ENCODE measurements around the gene SRRM1.
A peak's percentile ranks its signal among the peaks of the same experiment; 100 is the strongest.
"Not testable (repeated sequence)": the region's sequence is repeated elsewhere in the genome, so short reads cannot be mapped to it uniquely, and the experiment has no call there.

The SRRM1 gene

GRCh38 chr1:24648919-24649318 lies 5.8 kb downstream of the SRRM1 start:
- no peak for DNase-seq

- no peak for DNase-seq
Measured at GRCh38 chr1:24652382-24652781, 9.3 kb downstream of the SRRM1 start.

- DNase-seq, result no peak
Measured at GRCh38 chr1:24654010-24654409, 10.9 kb downstream of the SRRM1 start.

- no peak for DNase-seq
Measured at GRCh38 chr1:24656046-24656445, 12.9 kb downstream of the SRRM1 start.

GRCh38 chr1:24657781-24658180 lies 14.7 kb downstream of the SRRM1 start:
- DNase-seq, result no peak

GRCh38 chr1:24659166-24659904 lies 16.2 kb downstream of the SRRM1 start:
- DNase-seq, result no peak

- DNase-seq, result no peak
Measured at GRCh38 chr1:24659993-24660665, 17.0 kb downstream of the SRRM1 start.

- DNase-seq, result no peak
Measured at GRCh38 chr1:24664507-24665033, 21.5 kb downstream of the SRRM1 start.

- no peak for DNase-seq
Measured at GRCh38 chr1:24666794-24667193, 23.7 kb downstream of the SRRM1 start.

- not testable (repeated sequence) for DNase-seq
Measured at GRCh38 chr1:24671372-24671771, 28.3 kb downstream of the SRRM1 start.

GRCh38 chr1:24672686-24673085 lies 29.6 kb downstream of the SRRM1 start:
- DNase-seq, result not testable (repeated sequence)

- DNase-seq, result no peak
Measured at GRCh38 chr1:24673341-24673740, 30.2 kb downstream of the SRRM1 start.

- not testable (repeated sequence) for DNase-seq
Measured at GRCh38 chr1:24678421-24678820, 35.3 kb downstream of the SRRM1 start.

GRCh38 chr1:24679725-24680124 lies 36.6 kb downstream of the SRRM1 start:
- DNase-seq, result no peak

GRCh38 chr1:24683713-24684162 lies 40.6 kb downstream of the SRRM1 start:
- DNase-seq, result no peak

GRCh38 chr1:24688033-24688432 lies 44.9 kb downstream of the SRRM1 start:
- DNase-seq, result no peak

- DNase-seq, result peak; percentile 53
Measured at GRCh38 chr1:24688621-24689195, 45.6 kb downstream of the SRRM1 start.

GRCh38 chr1:24691051-24691450 lies 47.9 kb downstream of the SRRM1 start:
- no peak for DNase-seq

GRCh38 chr1:24692351-24692980 lies 49.4 kb downstream of the SRRM1 start:
- no peak for DNase-seq

- no peak for DNase-seq
Measured at GRCh38 chr1:24693827-24694379, 50.8 kb downstream of the SRRM1 start.

- no peak for DNase-seq
Measured at GRCh38 chr1:24694380-24694843, 51.3 kb downstream of the SRRM1 start.

- no peak for DNase-seq
Measured at GRCh38 chr1:24695202-24695974, 52.3 kb downstream of the SRRM1 start.
